Pons (tissue), 1 donor: ENCODE data around the gene PGLYRP2.

ENCODE experiments used
- DNase-seq: peaks from one replicate; pipeline ENCODE4 v3.0.0-alpha.2; 2016; ENCODE audit warnings: low spot score

The PGLYRP2 gene

DNA sequence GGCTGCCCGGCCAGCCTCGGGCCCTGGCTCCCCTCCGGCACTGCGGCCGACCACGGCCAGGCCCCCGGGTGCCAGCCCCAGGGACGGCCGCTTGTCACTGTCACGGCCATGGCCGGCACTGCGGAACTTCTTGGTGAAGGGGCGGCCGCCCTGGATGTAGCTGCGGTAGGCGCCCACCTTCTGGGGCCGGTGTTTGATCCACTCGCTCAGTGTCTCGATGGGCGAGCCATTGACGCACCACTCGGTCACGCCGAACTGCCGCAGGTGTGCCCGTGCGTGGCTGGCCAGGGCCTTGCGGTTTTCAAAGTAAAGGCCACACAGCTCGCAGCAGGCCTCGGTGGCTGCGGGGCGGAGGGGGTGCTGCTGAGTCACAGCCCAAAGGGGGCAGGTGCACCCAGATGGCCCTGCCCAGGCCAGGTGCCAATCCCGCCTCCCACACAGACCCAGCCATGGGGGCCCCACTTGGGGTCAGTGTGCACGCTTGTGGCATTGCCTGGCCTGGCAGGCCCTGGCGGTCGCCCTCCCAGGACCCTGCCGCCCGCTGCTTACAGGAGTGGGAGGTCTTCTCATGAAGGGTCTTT, 54.5 kb downstream of the PGLYRP2 start:
- DNase-seq = no peak

DNA sequence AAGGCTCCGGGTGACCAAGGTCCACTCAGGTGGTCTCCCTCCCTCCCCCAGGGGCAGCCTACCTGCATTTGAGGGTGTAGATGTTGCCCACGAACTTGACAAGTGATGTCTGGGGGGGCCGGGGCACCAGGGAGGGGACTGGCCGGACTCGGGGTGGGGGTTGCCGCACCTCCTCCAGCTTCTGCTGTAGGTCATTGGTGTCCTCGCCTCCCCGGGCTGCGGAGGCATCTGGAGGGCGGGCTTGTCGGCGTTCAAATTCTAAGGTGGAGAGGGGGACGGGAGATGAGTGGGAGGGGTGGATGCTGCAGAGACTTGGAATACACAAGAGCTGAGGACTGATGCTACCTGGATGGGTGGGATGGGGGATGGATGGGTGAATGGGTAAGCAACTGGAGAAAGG, 55.2 kb downstream of the PGLYRP2 start:
- no peak for DNase-seq

DNA sequence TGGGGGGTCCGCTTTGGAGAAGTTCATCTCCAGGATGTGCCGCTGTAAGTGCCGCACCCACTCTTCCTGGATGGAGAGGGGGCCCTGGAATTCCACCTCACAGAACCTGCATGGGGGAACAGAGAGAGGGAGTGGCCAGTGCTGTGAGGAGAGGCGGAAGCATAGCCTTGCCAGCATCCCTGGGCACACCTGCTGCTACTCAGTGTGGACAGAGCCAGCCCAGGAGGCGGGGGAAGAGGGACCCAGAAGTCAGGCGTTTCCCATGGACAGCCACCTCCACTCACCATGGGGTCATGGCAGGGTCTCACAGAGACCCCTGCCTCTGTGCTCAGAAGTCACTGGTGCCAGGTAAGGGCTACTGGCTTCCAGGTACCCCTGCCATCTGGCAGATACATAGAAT, 56.2 kb downstream of the PGLYRP2 start:
- no peak for DNase-seq

DNA sequence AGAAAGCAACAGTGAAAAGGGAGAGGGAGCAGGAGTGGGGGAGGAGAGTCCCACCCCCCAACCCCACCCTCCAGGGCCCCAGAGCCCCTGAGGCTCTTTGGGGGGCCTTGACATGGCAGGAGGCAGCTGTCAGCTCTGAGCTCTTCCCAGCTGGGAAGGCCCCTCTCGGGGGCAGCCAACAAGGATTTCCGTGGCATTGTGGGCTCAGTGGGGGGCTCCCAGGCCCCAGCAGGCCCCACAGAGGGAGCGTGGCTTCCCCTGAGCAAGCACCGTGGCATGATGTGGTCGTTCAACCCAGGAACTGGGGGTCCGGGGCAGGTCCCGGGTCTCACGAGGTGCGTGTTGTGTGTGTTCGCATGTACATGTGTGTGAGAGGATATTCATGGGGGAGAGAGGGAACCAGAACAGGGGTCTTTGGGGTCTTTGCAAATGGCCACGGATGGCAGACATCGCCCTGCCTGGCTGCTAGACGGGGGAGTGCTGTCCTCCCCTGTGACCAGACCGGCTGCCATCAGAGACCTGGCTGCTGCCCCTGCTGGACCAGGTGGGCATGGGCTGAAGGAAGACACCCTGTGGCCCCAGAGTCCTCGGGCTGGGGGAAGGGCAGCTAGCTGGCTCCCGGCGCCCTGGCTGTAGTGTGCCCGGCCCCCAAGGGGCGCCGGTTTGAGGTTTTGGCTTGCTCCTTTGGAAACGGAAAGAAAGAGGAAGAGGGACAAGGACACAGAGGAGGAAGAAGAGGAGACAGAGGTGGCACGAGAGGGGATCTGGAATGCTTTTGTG, 56.8 kb downstream of the PGLYRP2 start:
- no peak for DNase-seq

DNA sequence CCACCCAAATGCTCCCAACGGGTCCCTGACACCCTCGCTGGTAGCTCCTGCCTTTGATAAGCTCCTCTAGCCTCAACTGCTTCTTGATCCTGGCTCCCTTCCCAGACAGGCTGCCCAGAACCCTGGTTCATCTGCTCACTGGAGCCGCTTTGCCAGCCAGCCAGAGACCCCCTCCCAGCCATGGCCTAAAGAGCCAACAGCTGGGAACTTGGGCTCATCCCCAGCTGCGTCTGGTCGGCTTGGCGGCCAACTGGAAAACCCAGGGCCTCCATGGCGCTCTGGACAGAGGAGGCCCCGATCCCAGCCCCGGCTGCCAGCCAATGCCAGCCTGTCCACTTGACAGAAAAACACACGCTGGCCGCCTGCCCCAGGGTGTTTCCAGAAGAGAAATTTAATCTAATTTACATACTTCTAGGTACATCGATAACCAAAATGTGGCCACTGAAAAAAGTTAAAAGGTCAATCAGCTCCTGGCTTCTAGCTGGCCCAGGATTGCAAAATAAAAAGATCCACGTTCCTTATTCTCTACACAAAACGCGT, 57.5 kb downstream of the PGLYRP2 start:
- peak; percentile 84 for DNase-seq

DNA sequence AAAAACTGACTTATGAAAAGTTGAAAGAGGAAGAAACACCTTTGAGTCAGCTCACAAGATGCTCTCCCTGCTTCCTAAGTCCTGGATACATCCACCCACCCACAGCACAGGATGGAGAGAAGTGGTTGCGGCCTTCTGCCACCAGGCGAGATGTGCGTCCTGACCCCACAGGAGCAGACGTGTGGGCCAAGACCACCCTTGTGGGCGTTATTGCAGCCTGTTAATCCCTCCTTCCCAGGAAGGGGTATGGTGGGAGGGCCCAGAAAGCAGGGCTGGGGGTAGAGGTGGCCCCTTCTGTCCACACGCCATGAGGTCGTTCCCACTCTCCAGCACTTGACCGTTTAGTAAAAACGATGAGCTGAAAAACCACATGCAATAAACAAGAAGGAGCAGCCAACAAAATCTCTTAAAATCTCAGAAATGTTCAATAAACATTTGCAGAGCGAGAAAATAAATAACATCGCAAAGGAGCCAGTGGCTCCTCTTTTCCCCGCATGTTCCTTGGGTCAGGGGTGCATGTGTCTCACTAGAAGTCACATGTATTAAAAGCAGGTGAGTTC, 58.1 kb downstream of the PGLYRP2 start:
- DNase-seq = no peak

DNA sequence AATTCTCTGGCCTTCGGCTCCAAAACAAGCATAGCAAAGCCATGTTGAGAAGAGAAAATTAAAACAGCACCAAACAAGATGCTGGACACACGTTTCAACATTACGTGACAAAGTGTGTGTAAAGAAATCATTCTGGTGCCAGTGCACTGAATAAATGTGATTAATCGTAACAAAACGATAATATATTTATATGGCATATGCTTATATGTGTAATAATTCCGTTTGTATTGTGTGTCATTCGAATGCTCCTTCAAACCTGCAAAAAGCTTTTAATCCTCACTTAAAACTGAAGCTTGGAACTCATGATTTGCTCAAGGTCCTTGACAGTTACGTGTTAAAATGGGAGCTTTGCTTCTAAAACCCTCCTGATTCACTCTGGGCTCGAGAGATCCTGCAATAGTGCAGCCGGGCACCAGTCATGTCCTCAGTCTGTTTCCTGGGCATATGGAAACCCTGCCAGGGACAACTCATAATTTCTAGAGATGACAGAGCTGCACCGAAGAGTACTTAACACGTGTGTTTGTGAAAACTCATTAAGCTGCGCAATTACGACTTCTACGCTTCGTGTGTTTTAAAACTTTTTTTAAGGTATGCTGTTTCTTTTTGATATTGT, 59.8 kb downstream of the PGLYRP2 start:
- DNase-seq = peak; percentile 31
